MM.1S (cell line): Measurements from ENCODE around the gene ADH1A.

Experiments
- EZH2 ChIP-seq: fragments of 300-600 bp; sonication (generic); optimal IDR thresholded peaks from 2 replicates; pipeline ENCODE3; 2017; ENCODE audit warnings: low read depth, mild to moderate bottlenecking, antibody characterized with exemption, low read length, mixed read lengths
- EZH2phosphoT487 ChIP-seq: fragments of 300-600 bp; sonication (generic); IDR thresholded peaks from 2 replicates; pipeline ENCODE4 v1.6.1; 2018; ENCODE audit warnings: antibody characterized with exemption, low read length
- TF ChIP-seq, protein P1 (sequence below): fragments of 300-600 bp; sonication (generic); IDR thresholded peaks from 2 replicates; pipeline ENCODE4 v1.5.1; 2016; ENCODE audit warnings: antibody characterized with exemption, low read length, mixed read lengths

DNA sequence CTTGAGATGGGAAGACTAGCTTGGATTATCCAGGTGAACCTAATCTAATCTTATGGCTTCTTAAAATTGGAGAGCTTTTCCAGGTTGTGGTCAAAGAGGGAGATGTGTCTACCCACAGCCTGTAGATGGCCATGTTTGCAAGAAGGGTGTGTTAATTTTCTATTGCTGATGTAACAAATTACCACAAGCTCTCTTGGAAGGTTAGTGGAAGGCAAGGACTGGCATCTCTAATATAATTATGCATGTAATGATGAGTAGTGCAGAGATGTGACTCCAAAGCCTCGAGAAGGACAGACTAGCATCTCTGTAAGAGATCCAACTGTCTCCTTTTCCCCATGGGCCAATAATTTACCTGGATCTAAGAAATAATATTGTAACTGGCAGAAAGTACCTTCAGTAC, 33.6 kb upstream of the ADH1A start:
- TF ChIP-seq, protein P1, sequence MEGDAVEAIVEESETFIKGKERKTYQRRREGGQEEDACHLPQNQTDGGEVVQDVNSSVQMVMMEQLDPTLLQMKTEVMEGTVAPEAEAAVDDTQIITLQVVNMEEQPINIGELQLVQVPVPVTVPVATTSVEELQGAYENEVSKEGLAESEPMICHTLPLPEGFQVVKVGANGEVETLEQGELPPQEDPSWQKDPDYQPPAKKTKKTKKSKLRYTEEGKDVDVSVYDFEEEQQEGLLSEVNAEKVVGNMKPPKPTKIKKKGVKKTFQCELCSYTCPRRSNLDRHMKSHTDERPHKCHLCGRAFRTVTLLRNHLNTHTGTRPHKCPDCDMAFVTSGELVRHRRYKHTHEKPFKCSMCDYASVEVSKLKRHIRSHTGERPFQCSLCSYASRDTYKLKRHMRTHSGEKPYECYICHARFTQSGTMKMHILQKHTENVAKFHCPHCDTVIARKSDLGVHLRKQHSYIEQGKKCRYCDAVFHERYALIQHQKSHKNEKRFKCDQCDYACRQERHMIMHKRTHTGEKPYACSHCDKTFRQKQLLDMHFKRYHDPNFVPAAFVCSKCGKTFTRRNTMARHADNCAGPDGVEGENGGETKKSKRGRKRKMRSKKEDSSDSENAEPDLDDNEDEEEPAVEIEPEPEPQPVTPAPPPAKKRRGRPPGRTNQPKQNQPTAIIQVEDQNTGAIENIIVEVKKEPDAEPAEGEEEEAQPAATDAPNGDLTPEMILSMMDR, result no peak
- no peak for TF ChIP-seq EZH2
- TF ChIP-seq EZH2phosphoT487, result no peak
